Kasumi-1 (cell line): ENCODE data around the gene PRICKLE2.

ENCODE experiments used
- DNase-seq, 2 experiments: peaks; one replicate each; lab custom pipeline; 2025; lab: John Stamatoyannopoulos, UW

Gene PRICKLE2

DNA sequence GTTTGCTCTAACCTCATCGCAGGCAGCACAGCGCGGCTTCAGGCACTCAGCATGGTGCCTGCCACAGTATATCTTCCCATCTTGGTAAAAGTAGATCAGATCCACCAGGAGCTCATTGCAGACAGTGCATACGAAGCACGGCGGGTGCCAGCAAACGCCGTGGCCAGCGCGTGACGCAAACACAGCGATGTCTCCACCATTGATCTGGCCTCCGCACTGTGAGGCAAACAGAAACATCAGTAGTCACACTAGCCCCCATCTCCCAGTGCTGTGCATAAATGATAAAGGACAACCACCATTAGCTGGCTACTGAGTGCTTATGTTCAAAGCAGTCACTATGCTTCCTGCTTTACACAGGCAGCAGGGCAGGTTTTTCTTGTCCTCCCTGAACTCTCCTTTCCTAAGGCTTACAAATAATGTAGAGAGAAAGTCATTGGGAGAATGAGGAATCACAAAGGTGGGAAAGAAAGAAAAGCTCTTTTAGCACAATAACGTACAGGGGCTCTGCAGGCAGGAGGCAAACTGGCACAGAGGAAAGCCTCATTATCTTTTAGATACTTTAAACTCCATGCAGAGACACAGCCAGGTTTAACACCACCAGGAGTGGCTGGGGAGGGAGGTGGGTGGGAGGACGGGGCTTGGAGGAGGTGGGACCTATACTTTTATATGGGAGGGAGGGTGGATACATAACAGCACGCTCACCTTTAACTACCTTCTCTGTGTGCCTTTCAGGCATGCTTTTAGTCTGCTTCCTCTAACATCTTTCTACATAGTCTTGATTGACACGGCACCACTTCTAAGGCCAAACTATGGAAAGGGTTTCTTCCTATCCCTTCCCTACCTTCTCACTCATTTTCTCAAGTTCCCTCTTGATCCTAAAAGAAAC lies 67.9 kb downstream of the PRICKLE2 start:
- no peak for DNase-seq

DNA sequence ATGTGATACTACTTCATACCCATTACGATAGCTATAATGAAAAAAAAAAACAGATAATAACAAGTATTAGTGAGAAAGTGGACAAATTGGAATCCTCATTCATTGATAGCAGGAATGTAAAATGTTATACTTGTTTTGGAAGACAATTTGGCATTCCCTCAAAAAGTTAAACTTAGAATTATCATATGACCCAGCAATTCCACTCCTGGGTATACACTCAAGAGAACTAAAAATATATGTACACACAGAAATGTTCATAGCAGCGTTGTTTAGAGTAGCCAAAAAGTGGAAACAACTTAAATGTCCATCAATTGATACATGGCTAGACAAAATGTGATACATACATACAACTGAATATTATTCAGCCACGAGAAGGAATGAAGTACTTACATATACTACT lies 69.9 kb downstream of the PRICKLE2 start:
- DNase-seq, result no peak

DNA sequence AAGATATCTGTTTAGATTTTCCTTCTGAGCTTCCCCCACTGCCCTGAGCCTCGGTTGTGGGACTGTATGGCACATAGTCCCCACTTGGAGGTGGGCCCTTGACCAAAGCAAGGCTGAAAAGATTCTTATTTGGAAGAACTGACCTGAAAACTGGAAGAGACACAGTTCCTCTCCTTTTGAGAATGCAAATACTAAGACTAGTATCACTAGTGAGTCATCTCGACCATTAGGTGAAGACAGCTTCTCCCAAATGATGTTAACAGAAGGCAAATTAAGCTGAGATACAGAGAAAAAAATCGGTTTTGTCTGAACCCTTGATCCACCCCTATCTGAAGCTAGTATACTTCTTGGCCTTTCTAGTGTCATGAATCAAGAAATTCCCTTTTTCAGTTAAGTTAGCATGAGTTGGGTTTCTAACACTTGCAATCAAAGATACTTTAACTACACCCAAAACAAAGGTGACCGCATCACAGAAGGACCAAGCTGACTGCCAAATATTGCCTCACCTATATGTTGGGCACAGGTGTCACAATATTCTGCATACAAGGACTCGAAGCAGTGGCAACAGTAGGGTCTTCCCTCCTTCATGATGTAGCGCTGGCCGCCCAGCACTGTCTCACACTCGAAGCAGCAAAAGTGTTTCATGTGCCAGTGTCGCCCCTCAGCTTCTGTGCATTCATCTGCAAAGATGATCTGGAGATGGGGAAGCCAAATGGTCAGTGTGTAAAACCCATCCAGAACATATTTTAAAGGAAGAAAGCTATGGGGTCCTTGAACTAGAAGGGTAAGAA lies 72.4 kb downstream of the PRICKLE2 start:
- no peak for DNase-seq

DNA sequence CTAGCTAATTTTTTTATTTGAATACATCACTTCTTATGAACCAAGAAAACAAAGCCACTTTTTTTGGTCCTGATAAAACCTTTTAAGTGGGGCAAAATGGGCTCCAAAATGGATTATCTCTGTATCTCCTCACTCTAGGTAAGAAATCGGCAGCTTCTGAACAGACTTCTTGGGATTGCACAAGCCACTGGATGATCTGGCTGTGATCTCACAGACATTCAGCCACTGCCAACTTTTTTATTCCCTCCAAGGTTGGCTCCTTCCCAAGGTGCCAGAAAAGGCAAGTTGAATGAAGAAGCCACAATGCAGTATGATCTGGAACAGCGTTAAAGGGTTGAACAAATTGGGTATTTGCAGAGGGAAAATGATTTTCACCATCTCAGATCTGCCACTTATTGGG lies 73.2 kb downstream of the PRICKLE2 start:
- no peak for DNase-seq

DNA sequence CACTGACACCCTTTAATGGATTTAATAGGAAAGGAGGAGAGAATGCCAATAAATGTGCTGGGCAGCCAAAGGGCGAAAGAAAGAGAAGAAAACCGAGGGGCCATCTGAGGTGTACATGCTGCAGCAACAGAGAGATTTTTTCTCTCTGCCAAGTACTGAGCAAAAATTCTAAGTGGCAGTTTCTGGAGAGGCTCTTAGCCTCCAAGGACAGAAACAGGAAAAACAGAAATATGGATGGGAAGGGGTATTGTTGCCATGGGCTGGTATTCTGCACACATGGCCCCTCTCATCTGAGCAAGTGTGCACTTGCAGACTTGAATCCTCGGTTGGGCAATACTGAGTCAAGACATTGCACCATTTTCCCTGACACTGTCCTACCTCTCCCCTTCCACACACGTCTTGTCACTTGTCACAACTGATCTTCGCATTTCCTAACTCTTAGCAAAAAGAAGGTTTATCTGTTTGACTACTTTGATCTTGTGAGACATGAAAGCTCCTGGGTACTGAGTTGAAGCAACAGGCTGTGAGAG lies 73.9 kb downstream of the PRICKLE2 start:
- no peak for DNase-seq

DNA sequence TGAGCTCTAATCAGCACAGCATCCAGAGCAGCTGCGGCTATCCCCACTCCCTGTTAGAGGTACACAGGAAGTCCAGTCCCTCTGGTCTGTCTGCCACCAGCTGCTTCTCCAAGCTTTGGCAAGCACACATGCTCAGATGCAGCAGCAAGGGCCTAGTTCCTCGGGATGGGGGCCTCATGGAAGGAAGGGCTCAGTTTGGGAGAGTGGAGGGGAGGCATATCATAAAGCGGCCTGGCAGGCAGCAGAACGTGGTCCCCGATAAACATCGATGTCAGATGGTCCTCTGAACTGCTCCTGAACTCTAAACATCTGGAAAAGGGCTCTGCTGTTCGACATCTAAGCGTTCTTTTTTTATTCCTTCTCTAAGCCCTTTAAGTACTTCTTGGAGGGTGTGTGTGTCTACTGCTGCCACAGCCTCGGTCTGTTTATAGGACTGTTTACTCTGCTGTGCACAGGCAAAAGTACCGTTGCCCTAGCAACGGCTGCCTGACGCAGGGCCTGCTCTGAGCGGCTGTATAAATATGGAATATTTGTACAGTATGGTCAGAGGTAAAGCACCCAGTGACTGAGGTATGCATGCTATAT lies 74.6 kb downstream of the PRICKLE2 start:
- no peak for DNase-seq

DNA sequence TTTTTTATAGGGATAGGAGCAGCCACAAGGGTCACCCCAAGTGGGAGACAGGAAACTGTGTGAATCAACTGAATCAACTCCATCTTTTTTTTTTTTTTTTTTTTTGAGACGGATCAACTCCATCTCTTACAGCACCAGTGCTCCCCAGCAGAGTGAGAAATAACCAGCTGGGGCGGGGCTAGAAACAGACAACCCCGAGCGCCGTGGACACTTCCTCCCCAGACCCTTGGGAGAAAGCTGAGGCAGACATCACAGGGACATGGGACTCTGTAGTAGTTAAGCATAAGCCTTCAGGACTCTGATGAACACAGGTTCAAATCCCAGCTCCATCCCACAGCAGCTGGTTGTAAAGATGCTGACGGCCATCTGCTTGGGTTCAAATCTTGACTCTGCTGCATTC lies 75.4 kb downstream of the PRICKLE2 start:
- no peak for DNase-seq

DNA sequence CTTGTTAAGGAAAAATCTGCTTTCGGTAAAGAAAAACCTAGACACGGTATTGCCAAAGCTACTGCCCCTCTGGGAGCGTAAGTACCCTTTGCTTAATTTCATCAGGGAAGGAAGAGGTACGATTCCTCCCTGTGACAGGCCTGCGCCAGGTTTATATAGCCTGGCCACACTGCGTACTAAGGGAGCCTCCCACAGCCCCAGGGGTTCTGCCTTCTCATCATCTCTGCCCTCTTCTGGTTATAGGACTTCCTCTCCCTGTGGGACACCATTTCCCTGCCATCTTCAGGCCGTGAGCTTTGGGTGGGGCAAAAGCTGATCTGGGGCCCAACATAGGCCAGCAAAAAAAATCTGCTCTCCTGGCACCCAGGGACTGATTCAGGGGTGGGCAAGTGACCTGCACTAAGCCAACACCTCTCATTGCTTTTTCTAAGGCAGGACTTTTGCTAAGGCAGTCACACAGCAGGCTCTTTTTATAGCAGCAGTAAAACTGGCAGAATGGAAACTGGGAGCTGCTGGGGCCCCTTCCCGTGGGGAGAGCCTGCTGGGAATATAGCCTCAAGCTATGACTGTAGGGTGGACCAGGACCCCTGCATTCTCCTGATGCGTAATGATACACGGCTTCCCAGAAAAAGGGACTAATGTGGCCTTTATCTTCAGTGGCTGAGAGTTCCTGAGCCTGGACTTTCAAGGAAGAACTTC lies 76.2 kb downstream of the PRICKLE2 start:
- no peak for DNase-seq

- no peak for DNase-seq
Observed at GRCh38 chr3:64147211-64147610, 78.1 kb downstream of the PRICKLE2 start.

GRCh38 chr3:64145438-64145837 lies 79.8 kb downstream of the PRICKLE2 start:
- no peak for DNase-seq

- no peak for DNase-seq
Observed at GRCh38 chr3:64144241-64144900, 80.9 kb downstream of the PRICKLE2 start.

DNA sequence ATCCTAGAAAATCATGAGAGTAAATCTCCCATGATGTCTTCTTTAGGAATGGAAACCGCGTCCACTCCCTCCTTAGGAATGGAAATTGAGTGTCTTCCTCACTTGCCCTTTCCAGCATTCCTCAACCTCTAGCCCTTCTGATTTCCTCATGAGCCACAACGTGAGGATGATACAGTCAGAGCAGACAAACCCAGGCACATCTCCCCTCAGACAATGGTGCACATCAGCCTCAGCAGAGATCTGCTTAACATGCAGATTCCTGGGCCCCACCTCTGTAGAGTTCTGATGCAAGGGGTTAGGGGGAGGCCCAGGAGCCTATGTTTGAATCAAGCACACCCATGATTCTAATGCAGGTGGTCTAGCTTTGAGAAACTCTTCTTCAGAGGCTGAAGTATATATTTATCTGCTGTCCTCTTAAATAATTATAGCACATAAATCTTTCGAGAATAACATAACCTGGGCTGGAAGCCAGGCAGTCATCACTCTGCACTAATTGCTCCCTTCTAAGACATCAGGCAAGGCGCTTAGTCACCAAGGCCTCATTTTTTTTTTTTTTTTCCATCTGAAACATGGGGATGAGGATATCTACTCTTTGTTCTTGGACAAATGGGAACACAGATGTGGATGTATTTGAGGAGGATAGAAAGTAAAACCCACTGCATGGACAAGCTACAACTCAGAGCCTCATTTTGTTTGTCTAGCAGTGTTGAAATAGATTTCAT lies 81.7 kb downstream of the PRICKLE2 start:
- DNase-seq, result no peak

DNA sequence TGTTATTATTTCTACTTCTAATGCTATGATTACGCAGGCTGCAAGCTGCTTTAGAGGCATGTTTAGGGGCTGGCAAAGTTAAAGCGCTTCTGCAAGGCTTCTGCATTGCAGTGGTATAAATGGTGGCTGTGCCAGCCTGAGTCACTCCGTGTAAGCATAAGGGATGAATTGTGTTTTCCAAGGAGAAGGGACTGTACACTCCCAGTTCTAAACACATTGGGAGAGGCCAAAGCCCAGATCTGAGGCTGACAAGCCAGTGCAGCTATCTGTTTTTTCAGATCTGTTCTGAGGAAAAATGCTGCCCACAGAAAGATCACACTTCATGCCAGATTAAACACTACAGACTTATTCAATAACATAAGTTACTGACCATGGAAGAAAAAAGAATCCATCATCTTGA lies 83.8 kb downstream of the PRICKLE2 start:
- no peak for DNase-seq

- no peak for DNase-seq
Observed at GRCh38 chr3:64140651-64141050, 84.6 kb downstream of the PRICKLE2 start.

DNA sequence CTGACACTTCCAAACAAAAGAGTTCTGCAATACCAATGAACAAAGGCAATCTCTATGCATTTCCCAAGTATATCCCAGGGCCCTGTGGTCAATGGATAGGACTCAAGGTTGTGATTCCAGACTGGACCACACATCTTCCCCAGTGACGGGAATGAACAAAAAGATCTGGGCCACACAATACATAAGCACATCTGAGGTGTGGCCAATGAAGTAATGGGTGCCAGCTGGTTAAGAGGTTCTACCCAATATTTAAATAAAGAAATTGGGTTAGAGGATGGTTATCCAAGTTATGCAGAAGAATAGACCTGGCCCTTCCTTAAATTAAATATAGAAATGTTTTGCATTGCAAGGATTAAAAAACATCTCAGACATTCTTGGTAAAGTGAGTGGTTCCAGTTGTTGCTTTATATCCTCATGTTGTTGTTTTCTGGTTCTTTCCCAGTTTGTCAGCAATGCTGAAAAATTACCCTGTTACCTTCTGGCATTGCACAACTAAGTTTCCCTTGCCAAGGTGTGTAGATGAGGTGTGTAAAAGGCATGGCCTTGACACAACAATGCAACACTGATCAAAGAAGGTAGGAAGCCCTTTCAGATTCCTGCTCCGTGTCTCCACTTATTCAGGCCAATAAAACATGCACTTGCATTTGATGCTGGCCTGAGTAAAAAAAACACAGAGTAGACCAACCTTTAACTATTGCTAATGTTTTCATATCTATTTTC lies 86.5 kb downstream of the PRICKLE2 start:
- no peak for DNase-seq

GRCh38 chr3:64138046-64138445 lies 87.2 kb downstream of the PRICKLE2 start:
- no peak for DNase-seq

- no peak for DNase-seq
Observed at GRCh38 chr3:64134882-64135281, 90.4 kb downstream of the PRICKLE2 start.

DNA sequence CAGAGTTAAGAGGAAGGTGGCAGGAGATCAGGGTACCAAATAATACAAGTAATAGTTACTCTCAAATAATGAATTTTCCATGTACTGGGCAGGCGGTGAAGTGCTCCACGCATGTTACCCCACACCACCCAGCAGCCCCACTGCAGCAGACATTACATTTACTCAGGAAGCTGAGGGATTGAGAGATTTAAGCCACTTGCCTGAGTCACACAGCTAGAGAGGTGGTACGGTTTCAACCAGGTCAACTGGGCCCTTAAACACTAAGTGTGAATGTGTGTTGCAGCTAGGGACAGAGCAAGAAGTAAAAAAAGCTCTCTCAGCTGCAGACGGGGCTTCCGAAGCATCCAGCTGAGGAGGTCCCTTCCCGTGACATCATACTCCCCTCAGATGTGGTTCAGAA lies 91.3 kb downstream of the PRICKLE2 start:
- no peak for DNase-seq

- no peak for DNase-seq
Observed at GRCh38 chr3:64133272-64133671, 92.0 kb downstream of the PRICKLE2 start.
